ENCODE measurements around the gene RAB33B.

The RAB33B gene

DNA sequence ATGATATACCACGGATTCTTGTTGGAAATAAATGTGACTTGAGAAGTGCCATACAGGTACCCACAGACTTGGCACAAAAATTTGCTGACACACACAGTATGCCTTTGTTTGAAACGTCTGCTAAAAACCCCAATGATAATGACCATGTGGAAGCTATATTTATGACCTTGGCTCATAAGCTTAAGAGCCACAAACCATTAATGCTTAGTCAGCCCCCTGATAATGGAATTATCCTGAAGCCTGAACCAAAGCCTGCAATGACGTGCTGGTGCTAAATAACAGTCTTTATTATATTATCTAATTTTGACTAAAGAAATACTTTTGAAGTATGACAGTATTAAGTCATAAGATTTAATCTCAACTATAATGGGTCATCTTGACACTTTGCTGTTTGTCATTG lies 18.9 kb downstream of the RAB33B start:
- H4K5ac ChIP-seq (ENCODE audit: low read length): no peak overlapping the region
- H3K56ac ChIP-seq (ENCODE audit: low read length): no peak overlapping the region
- H3K4me1 ChIP-seq (ENCODE audit: control insufficient read depth, low read depth, low read length): no peaks in the 10 kb centered on the region
- H2BK120ac ChIP-seq (ENCODE audit: low read depth, low read length): no peak overlapping the region
- H3K18ac ChIP-seq (ENCODE audit: low read length): no peak overlapping the region
- no peak overlapping the region for H2BK5ac ChIP-seq (ENCODE audit: low read length)
- H3K4ac ChIP-seq (ENCODE audit: low read depth, low read length): no peak overlapping the region
- H3K4me3 ChIP-seq (ENCODE audit: low read length): no peak overlapping the region
- peaks cover 11% of the 10 kb centered on the region for H3K79me1 ChIP-seq (ENCODE audit: low read length)
- H3K9ac ChIP-seq (ENCODE audit: low read length): no peak overlapping the region
- peaks cover 5% of the 10 kb centered on the region for H3K79me2 ChIP-seq (ENCODE audit: control insufficient read depth, insufficient read depth, low read length)
- H3K4me2 ChIP-seq (ENCODE audit: low read length): no peak overlapping the region
- no peak overlapping the region for H3K27ac ChIP-seq (ENCODE audit: low read depth, low read length)
- WGBS (ENCODE audit: extremely low coverage, insufficient coverage, low lambda C conversion rate): no CpG with 5 or more reads among the region's 3 CpGs
- H2AK5ac ChIP-seq (ENCODE audit: low read length): no peak overlapping the region
- H3K27me3 ChIP-seq (ENCODE audit: insufficient read depth, low read length, poor library complexity): no peaks in the 10 kb centered on the region
- H3K36me3 ChIP-seq (ENCODE audit: control insufficient read depth, insufficient read depth, low read length): peaks cover 3% of the 10 kb centered on the region
- no peak overlapping the region for H2BK15ac ChIP-seq (replicated peaks; ENCODE audit: low read depth)
- H3K23ac ChIP-seq (ENCODE audit: low read length): no peak overlapping the region
- no peak overlapping the region for H4K8ac ChIP-seq (ENCODE audit: low read depth, low read length)
- no peak for DNase-seq

DNA sequence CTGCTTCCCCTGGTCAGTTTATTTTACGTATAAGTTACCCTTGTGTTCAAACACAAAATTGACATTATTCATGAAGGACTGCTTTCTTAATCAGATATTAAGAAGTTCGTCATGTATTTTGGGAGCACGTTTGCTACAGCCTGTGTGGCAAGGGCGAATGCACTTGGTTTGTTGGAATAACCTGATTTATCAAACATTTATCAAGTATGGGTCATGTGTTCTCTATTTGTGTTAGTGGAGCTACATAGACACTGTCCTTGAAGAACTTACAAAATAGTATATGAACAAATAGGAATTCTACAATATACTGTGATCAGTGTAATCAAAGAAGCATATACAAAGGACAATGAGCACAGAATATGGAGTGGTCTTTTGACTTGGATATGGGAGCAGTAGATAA lies 22.4 kb downstream of the RAB33B start:
- no CpG with 5 or more reads among the region's 4 CpGs for WGBS (ENCODE audit: extremely low coverage, insufficient coverage, low lambda C conversion rate)
- Histone ChIP-seq H3K18ac (ENCODE audit: low read length) (no peak overlapping the region), H2AK5ac (ENCODE audit: low read length) (no peak overlapping the region), H3K79me2 (ENCODE audit: control insufficient read depth, insufficient read depth, low read length) (no peaks in the 10 kb centered on the region), H2BK15ac (replicated peaks; ENCODE audit: low read depth) (no peak overlapping the region), H3K27ac (ENCODE audit: low read depth, low read length) (no peak overlapping the region), H3K9ac (ENCODE audit: low read length) (no peak overlapping the region), H3K27me3 (ENCODE audit: insufficient read depth, low read length, poor library complexity) (no peaks in the 10 kb centered on the region), H4K8ac (ENCODE audit: low read depth, low read length) (no peak overlapping the region), H3K36me3 (ENCODE audit: control insufficient read depth, insufficient read depth, low read length) (peaks cover 3% of the 10 kb centered on the region), H3K4me2 (ENCODE audit: low read length) (no peak overlapping the region), H3K23ac (ENCODE audit: low read length) (no peak overlapping the region), H4K5ac (ENCODE audit: low read length) (no peak overlapping the region), H3K56ac (ENCODE audit: low read length) (no peak overlapping the region), H3K4me3 (ENCODE audit: low read length) (no peak overlapping the region), H2BK5ac (ENCODE audit: low read length) (no peak overlapping the region), H3K79me1 (ENCODE audit: low read length) (peaks cover 2% of the 10 kb centered on the region), H3K4me1 (ENCODE audit: control insufficient read depth, low read depth, low read length) (no peaks in the 10 kb centered on the region), H2BK120ac (ENCODE audit: low read depth, low read length) (no peak overlapping the region), H3K4ac (ENCODE audit: low read depth, low read length) (no peak overlapping the region)
- no peak for DNase-seq

DNA sequence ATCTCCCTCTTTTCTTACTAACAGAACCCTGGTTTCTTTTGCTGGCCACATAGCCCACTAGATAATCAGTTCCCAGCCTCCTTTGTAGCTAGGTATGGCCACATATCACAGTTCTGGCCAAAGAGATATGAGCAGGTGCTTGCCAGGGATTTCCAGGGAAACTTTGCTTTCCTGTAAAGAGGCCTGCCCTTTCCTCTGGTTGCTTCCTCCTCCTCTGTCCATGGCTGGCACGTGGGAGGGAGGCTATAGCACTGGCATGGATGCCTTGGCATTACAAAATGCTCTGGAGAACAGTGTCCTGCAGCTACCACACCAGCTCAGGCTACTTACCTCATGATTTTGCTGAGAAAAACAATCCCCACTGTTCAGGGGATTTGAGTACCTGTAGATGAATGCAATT lies 27.5 kb downstream of the RAB33B start:
- H4K5ac ChIP-seq (ENCODE audit: low read length): no peak overlapping the region
- no peak overlapping the region for H3K4me2 ChIP-seq (ENCODE audit: low read length)
- no peak overlapping the region for H3K4ac ChIP-seq (ENCODE audit: low read depth, low read length)
- no peak overlapping the region for H3K23ac ChIP-seq (ENCODE audit: low read length)
- H3K79me1 ChIP-seq (ENCODE audit: low read length): no peaks in the 10 kb centered on the region
- no peaks in the 10 kb centered on the region for H3K79me2 ChIP-seq (ENCODE audit: control insufficient read depth, insufficient read depth, low read length)
- no peaks in the 10 kb centered on the region for H3K36me3 ChIP-seq (ENCODE audit: control insufficient read depth, insufficient read depth, low read length)
- no peak overlapping the region for H2BK15ac ChIP-seq (replicated peaks; ENCODE audit: low read depth)
- no peak for DNase-seq
- no peaks in the 10 kb centered on the region for H3K4me1 ChIP-seq (ENCODE audit: control insufficient read depth, low read depth, low read length)
- no peak overlapping the region for H3K27ac ChIP-seq (ENCODE audit: low read depth, low read length)
- H3K18ac ChIP-seq (ENCODE audit: low read length): no peak overlapping the region
- H3K4me3 ChIP-seq (ENCODE audit: low read length): no peak overlapping the region
- H4K8ac ChIP-seq (ENCODE audit: low read depth, low read length): no peak overlapping the region
- no peaks in the 10 kb centered on the region for H3K27me3 ChIP-seq (ENCODE audit: insufficient read depth, low read length, poor library complexity)
- WGBS (ENCODE audit: extremely low coverage, insufficient coverage, low lambda C conversion rate): no CpG with 5 or more reads among the region's 1 CpG
- no peak overlapping the region for H2BK120ac ChIP-seq (ENCODE audit: low read depth, low read length)
- no peak overlapping the region for H3K9ac ChIP-seq (ENCODE audit: low read length)
- H2BK5ac ChIP-seq (ENCODE audit: low read length): no peak overlapping the region
- no peak overlapping the region for H3K56ac ChIP-seq (ENCODE audit: low read length)
- no peak overlapping the region for H2AK5ac ChIP-seq (ENCODE audit: low read length)

DNA sequence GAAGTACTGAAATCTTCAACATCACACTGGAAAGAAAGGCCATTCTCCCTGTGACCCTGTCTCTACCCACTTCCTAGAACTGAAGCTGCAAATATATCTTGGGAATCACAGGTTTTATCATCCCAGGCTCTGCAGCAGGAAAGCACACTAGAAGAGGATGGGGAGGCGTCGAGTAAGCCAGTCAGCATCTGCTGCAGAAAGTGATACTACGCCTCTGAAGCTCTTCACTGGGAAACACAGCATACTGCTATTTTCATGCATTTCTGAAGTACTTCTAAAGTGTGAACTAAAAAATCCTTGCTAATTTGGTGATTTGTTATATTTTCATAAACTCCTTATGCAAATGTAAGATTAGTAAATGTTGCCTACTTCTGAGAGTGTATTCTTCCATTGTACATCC lies 29.1 kb downstream of the RAB33B start:
- Histone ChIP-seq H3K36me3 (ENCODE audit: control insufficient read depth, insufficient read depth, low read length) (no peaks in the 10 kb centered on the region), H3K4me2 (ENCODE audit: low read length) (no peak overlapping the region), H2BK15ac (replicated peaks; ENCODE audit: low read depth) (no peak overlapping the region), H4K8ac (ENCODE audit: low read depth, low read length) (no peak overlapping the region), H3K79me1 (ENCODE audit: low read length) (no peaks in the 10 kb centered on the region), H3K4me1 (ENCODE audit: control insufficient read depth, low read depth, low read length) (no peaks in the 10 kb centered on the region), H3K27me3 (ENCODE audit: insufficient read depth, low read length, poor library complexity) (peaks cover 2% of the 10 kb centered on the region), H4K5ac (ENCODE audit: low read length) (no peak overlapping the region), H3K4ac (ENCODE audit: low read depth, low read length) (no peak overlapping the region), H3K23ac (ENCODE audit: low read length) (no peak overlapping the region), H3K27ac (ENCODE audit: low read depth, low read length) (no peak overlapping the region), H3K9ac (ENCODE audit: low read length) (no peak overlapping the region), H3K18ac (ENCODE audit: low read length) (no peak overlapping the region), H2AK5ac (ENCODE audit: low read length) (no peak overlapping the region), H3K79me2 (ENCODE audit: control insufficient read depth, insufficient read depth, low read length) (no peaks in the 10 kb centered on the region), H2BK120ac (ENCODE audit: low read depth, low read length) (no peak overlapping the region), H3K4me3 (ENCODE audit: low read length) (no peak overlapping the region), H2BK5ac (ENCODE audit: low read length) (no peak overlapping the region), H3K56ac (ENCODE audit: low read length) (no peak overlapping the region)
- no CpG with 5 or more reads among the region's 3 CpGs for WGBS (ENCODE audit: extremely low coverage, insufficient coverage, low lambda C conversion rate)
- DNase-seq: no peak

DNA sequence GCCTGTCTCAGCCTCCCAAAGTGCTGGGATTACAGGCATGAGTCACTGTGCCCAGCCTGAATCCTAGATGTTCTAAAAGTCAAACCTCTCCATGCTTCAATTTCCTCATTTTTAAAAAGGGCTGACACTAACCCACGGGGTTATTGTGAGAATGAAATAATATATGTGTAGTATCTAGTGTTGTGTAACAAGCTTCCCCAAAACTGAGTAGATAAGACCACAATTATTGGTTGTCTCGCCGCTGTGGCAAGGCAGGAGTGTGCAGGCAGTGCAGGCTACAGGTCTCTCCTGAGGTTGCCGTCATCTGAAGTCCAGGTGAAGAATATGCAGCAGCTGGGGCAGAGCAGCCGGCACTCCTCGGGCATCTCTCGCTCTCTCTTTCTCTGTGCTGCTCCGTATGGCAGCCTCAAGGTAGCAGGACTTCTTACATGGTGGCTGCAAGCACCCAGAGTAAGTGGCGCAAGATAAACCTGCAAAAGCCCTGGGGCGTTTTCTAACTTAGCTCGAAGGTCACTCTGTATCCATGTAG lies 30.9 kb downstream of the RAB33B start:
- Histone ChIP-seq H2BK5ac (ENCODE audit: low read length) (no peak overlapping the region), H2BK120ac (ENCODE audit: low read depth, low read length) (no peak overlapping the region), H3K4ac (ENCODE audit: low read depth, low read length) (no peak overlapping the region), H3K79me1 (ENCODE audit: low read length) (no peaks in the 10 kb centered on the region), H2AK5ac (ENCODE audit: low read length) (no peak overlapping the region), H3K56ac (ENCODE audit: low read length) (no peak overlapping the region), H3K18ac (ENCODE audit: low read length) (no peak overlapping the region), H3K23ac (ENCODE audit: low read length) (no peak overlapping the region), H2BK15ac (replicated peaks; ENCODE audit: low read depth) (no peak overlapping the region), H3K27me3 (ENCODE audit: insufficient read depth, low read length, poor library complexity) (peaks cover 2% of the 10 kb centered on the region), H3K4me2 (ENCODE audit: low read length) (no peak overlapping the region), H4K5ac (ENCODE audit: low read length) (no peak overlapping the region), H3K4me3 (ENCODE audit: low read length) (no peak overlapping the region), H3K36me3 (ENCODE audit: control insufficient read depth, insufficient read depth, low read length) (no peaks in the 10 kb centered on the region), H3K79me2 (ENCODE audit: control insufficient read depth, insufficient read depth, low read length) (no peaks in the 10 kb centered on the region), H4K8ac (ENCODE audit: low read depth, low read length) (no peak overlapping the region), H3K27ac (ENCODE audit: low read depth, low read length) (no peak overlapping the region), H3K4me1 (ENCODE audit: control insufficient read depth, low read depth, low read length) (no peaks in the 10 kb centered on the region), H3K9ac (ENCODE audit: low read length) (no peak overlapping the region)
- no CpG with 5 or more reads among the region's 11 CpGs for WGBS (ENCODE audit: extremely low coverage, insufficient coverage, low lambda C conversion rate)
- DNase-seq: no peak

DNA sequence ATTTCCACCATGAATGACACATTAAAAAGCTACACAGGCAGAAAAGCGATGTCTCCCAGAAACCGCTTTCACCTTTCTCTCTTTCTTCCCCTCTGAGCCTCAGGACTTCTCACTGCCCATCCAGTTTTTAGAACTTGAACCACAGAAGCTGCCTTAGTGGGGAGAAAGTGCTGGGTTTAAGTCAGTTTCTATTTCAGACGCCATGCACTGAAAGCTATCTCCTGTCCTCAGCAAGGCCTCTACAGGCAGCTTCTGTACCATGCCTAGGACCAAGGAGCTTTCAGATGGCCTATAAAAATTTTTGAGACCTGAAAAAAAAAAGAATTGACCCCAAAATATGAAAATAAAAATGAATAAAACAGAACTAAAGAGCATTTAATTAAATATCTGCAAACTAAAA lies 34.5 kb downstream of the RAB33B start:
- no peak overlapping the region for H3K9ac ChIP-seq (ENCODE audit: low read length)
- H3K4ac ChIP-seq (ENCODE audit: low read depth, low read length): no peak overlapping the region
- DNase-seq: no peak

More for the DNA sequence above, 34.5 kb downstream of the RAB33B start:
- Histone ChIP-seq H2BK5ac (ENCODE audit: low read length) (no peak overlapping the region), H3K23ac (ENCODE audit: low read length) (no peak overlapping the region), H3K4me2 (ENCODE audit: low read length) (no peak overlapping the region), H4K8ac (ENCODE audit: low read depth, low read length) (no peak overlapping the region), H3K79me1 (ENCODE audit: low read length) (no peaks in the 10 kb centered on the region), H4K5ac (ENCODE audit: low read length) (no peak overlapping the region), H3K79me2 (ENCODE audit: control insufficient read depth, insufficient read depth, low read length) (no peaks in the 10 kb centered on the region), H3K56ac (ENCODE audit: low read length) (no peak overlapping the region), H2BK15ac (replicated peaks; ENCODE audit: low read depth) (no peak overlapping the region), H3K27ac (ENCODE audit: low read depth, low read length) (no peak overlapping the region), H2AK5ac (ENCODE audit: low read length) (no peak overlapping the region), H3K27me3 (ENCODE audit: insufficient read depth, low read length, poor library complexity) (peaks cover 2% of the 10 kb centered on the region), H3K18ac (ENCODE audit: low read length) (no peak overlapping the region), H2BK120ac (ENCODE audit: low read depth, low read length) (no peak overlapping the region), H3K36me3 (ENCODE audit: control insufficient read depth, insufficient read depth, low read length) (no peaks in the 10 kb centered on the region), H3K4me1 (ENCODE audit: control insufficient read depth, low read depth, low read length) (no peaks in the 10 kb centered on the region), H3K4me3 (ENCODE audit: low read length) (no peak overlapping the region)
- no CpG with 5 or more reads among the region's 3 CpGs for WGBS (ENCODE audit: extremely low coverage, insufficient coverage, low lambda C conversion rate)

All from mesendoderm (in vitro differentiated cells).